ENCODE results near the gene FBXO21. TPM values are rescaled to one million over a fixed set of nuclear protein-coding genes. Genes with fewer than 3 reads are reported as not detected.

Gene FBXO21
- total and polyA plus RNA-seq, 2 experiments from 2014 or later, result 46.3 to 84.2 TPM

- no peak for TF ChIP-seq ZNF462 (CRISPR knock-in tag; IDR thresholded peaks at IDR 0.05)
- TF ChIP-seq ZNF114 (CRISPR knock-in tag; IDR thresholded peaks at IDR 0.05), result no peak
- TF ChIP-seq ZNF331 (CRISPR knock-in tag; IDR thresholded peaks at IDR 0.05; ENCODE audit: low read depth), result no peak
- TF ChIP-seq CREB1 (CRISPR knock-in tag; IDR thresholded peaks at IDR 0.05; ENCODE audit: low read depth), result no peak
- TF ChIP-seq CTCF (conservative IDR thresholded peaks at IDR 0.05; ENCODE audit: low read depth in 2 of 2), result no peak
- TF ChIP-seq ETS1 (IDR thresholded peaks at IDR 0.05), result no peak
- no peak for TF ChIP-seq NANOG (IDR thresholded peaks at IDR 0.05; ENCODE audit: borderline replicate concordance)
Observed at GRCh38 chr12:117125272-117125613, 65.0 kb downstream of the FBXO21 start (continued).
